HG03095 (cell line): Measurements from ENCODE around the gene IKZF4.

Source experiments
- ATAC-seq: cut with Tn5 transposase; IDR thresholded peaks from one replicate; pipeline ENCODE4 v1.9.1; 2021; ENCODE audit warnings: moderate library complexity; ENCODE audit not compliant: unreplicated experiment

The IKZF4 gene

GRCh38 chr12:56081393-56082347, 60.8 kb downstream of the IKZF4 start:
- no peak for ATAC-seq

DNA sequence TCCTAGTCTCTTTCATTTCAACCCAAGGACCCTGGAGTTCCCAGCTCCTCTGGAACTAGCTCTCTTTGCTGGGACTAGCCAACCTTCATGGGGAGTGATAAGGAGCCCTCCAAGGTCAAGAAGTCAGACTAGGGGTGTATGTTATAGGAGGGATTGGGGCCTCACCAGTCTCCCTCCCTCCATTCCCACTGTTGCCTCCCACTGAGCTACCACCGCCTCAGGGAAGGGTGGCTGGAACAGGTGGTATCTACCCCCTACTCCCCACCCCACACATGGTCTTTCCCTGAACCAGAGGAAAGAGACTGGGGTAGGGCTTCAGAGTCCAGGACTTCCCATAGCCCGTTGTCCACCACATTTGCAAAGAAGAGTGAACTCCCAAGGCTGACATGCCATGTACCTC, 61.5 kb downstream of the IKZF4 start:
- ATAC-seq: no peak

DNA sequence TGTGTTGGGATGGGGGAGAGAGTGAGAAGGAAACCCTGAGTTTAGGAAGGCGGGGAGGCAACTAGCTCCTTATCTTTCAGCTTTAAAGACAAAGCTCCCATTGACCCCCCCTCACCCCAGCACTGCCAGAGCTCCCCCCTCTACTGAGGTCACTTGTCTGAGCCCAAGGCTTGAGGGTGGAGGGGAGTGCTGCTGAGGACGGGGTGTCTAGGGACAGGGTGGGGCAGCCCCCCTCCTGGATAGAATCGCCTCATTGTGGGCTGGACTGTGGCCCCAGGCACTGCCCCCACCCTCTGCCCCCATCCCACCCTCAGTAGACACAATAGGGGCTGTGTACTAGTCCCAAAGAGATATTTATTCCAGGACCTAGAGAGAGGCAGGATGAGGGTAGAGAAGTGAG, 62.1 kb downstream of the IKZF4 start:
- ATAC-seq: no peak

DNA sequence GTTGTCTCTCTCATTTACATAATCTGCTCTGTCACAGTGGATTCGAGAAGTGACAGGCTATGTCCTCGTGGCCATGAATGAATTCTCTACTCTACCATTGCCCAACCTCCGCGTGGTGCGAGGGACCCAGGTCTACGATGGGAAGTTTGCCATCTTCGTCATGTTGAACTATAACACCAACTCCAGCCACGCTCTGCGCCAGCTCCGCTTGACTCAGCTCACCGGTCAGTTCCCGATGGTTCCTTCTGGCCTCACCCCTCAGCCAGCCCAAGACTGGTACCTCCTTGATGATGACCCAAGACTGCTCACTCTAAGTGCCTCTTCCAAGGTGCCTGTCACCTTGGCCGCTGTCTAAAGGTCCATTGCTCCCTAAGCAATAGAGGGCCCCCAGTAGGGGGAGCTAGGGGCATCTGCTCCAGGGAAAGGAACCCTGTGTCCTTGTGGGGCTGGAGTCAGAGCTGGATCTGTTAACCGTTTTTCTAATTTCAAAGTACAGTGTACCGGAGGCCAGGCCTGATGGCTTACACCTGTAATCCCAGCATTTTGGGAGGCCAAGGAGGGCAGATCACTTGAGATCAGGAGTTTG, 64.2 kb downstream of the IKZF4 start:
- ATAC-seq: no peak

DNA sequence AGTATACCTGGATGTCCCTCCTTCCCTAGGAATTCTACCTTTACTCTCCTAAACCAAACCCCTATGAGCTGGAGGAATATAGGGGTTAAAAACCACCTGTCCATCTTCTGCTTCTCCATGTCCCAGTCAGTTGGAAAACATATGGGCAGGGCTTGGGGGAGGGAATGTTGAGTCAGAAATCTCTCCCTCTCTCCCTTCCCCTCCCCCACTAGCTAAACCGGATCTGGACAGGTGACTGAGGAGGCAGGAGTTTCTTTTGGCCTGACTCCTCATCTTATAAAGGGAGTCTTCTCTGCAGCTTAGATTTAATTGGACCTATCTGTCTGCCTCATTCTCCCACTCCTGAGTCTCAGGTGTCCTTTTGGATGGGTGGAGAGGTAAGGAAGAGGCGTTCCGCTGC, 65.3 kb downstream of the IKZF4 start:
- no peak for ATAC-seq

GRCh38 chr12:56086608-56087007, 65.8 kb downstream of the IKZF4 start:
- no peak for ATAC-seq

GRCh38 chr12:56087220-56087619, 66.4 kb downstream of the IKZF4 start:
- ATAC-seq: no peak
